Astrocyte of the spinal cord (primary cell): Measurements from ENCODE around the gene S100A7A.

Experiments
- DNase-seq: peaks from one replicate; pipeline ENCODE4 v3.0.0; 2011; ENCODE audit warnings: low read depth, low spot score
- H3K4me3 ChIP-seq: 2 replicates; pipeline ENCODE4 v1.5.1; 2011; ENCODE audit warnings: low read depth, mild to moderate bottlenecking, low read length, moderate library complexity
- in situ Hi-C: cut with HindIII; loops from 2 replicates; pipeline ENCODE4 v1.10.0; 2017; ENCODE audit warnings: low sequenced_read_pairs
- TF ChIP-seq, protein P1 (sequence below): IDR thresholded peaks from 2 replicates; pipeline ENCODE4 v1.5.1; 2012; ENCODE audit warnings: low read depth, mild to moderate bottlenecking, low read length, inconsistent platforms

Gene S100A7A

DNA sequence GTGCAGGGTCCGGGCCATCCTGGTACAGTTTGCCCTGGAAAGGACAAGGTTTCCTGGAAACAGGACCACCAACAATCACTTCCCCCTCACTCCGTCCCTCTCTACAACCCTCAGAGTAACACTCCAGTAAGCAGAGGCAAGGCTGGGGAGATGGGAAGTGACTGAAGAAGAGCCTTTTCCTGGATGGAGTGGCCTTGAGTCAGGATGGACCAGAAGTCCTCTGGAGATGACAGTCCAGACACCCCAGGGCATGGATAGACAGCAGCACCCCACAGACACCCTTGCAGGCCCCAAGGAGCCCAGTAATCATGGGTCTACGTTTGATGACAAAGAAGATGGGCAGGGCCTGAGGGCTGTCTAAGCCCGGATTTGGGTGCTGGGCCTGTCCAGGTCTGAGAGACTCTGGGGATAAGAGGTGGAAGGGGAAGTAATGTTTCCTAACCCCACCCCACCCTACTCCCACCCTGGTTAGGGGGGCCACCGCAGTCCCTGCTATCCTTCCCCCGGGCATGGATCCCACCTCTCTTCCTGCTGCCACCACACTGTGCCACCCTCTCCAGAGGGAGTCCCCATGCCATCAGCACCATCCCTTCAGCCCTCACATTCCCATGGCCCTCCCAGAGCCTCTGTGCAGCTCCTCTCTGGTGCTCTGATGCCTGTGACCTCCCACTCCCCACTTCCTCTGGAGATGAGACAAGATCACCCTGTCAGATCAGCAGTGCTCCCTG lies 18.2 kb upstream of the S100A7A start:
- no peak for DNase-seq
- TF ChIP-seq, protein P1, sequence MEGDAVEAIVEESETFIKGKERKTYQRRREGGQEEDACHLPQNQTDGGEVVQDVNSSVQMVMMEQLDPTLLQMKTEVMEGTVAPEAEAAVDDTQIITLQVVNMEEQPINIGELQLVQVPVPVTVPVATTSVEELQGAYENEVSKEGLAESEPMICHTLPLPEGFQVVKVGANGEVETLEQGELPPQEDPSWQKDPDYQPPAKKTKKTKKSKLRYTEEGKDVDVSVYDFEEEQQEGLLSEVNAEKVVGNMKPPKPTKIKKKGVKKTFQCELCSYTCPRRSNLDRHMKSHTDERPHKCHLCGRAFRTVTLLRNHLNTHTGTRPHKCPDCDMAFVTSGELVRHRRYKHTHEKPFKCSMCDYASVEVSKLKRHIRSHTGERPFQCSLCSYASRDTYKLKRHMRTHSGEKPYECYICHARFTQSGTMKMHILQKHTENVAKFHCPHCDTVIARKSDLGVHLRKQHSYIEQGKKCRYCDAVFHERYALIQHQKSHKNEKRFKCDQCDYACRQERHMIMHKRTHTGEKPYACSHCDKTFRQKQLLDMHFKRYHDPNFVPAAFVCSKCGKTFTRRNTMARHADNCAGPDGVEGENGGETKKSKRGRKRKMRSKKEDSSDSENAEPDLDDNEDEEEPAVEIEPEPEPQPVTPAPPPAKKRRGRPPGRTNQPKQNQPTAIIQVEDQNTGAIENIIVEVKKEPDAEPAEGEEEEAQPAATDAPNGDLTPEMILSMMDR: no peak
- no peak overlapping the region for H3K4me3 ChIP-seq
- in situ Hi-C loops: no loop called here

DNA sequence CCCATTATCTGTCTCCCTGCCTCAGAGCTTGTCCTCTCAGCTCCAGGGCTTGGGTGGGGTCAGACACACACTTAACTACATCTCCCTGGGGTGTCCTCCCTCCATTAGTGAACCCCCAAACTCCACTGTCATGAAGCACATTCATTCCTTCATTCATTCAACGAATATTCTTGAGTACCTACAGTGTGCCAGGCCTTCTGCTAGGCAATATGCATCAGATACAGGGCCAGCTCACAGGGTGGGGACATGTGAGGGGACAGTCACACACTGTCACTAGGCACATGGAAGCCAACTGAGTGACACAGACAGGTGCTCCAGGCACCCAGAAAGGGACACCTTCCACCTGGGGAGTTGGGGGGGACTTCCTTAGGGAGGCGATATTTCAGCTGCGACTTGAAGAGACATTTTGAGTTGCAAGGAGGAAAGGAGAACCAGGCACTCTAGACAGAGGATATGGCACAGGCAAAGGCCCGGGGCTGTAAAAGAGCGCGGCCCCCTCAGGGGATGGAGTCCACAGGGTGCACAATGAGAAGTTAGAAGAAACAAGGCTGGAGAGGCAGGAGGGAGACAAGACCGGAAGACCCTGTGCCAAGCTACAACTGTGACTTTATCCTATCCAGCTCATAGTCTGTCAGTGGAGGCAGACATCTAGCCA lies 16.8 kb upstream of the S100A7A start:
- H3K4me3 ChIP-seq: no peak overlapping the region
- TF ChIP-seq, protein P1: no peak
- no peak for DNase-seq

DNA sequence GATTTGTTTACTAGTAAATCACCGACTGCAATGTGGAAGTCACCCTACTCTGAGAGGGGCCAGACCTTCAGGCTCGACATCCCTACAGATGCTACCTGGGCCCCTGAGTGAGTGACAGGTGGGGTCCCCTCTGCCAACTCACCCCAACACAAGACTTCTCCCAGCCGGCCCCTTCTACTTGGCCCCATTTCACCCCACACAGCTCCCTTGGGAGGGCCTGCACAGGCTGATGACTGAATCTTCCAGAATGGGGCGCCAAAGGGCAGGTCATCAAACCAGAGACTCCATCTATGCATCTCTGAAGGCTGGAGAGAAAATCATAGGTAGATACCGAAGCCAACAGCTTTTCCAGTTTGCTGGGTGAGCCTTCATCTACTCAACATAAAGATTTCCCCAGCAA lies 16.1 kb upstream of the S100A7A start:
- TF ChIP-seq, protein P1: no peak
- no peak overlapping the region for H3K4me3 ChIP-seq
- in situ Hi-C loops: no loop called here
- no peak for DNase-seq

More for the DNA sequence above, 16.8 kb upstream of the S100A7A start:
- in situ Hi-C loops: no loop called here

DNA sequence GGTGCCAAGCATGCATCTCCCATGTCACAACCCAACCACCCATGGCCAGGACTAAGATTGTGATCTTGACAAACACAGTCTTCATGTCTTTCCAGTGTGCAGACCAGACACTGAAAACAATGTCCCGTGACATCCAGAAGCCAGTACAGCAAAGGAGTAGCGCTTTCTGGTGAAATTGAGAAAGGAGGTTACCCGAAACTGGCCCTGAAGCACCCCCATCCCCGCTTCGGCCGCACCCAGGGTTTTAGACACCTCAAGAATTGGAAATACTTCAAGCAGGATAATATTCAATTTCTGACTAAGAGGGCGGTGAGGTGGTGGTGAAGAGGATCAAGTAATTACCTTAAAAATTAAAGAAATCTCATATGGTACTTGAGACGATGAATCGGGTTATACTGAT lies 14.9 kb upstream of the S100A7A start:
- TF ChIP-seq, protein P1: no peak

DNA sequence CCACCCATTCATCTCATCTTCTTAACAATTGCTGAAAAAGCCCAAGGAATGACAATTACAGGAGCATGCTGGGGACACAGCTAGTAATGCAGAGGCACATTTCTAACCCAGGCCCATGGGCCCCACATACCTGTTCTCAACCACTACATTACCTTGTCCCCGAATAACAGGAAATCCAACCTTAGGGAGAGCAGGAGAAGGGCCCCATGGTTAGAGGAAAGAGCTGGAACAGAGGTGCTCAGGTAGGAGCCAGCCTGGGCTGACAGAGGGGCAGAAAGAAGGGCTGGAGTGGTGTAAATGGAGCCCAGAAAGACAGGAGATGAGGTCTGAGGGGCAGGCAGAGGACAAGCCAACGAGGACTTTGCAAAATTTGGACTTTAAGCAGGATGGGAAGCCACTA lies 14.1 kb upstream of the S100A7A start:
- no peak overlapping the region for H3K4me3 ChIP-seq
- TF ChIP-seq, protein P1: no peak
- in situ Hi-C loops: no loop called here
- no peak for DNase-seq

More for the DNA sequence above, 14.9 kb upstream of the S100A7A start:
- H3K4me3 ChIP-seq: no peak overlapping the region
- in situ Hi-C loops: no loop called here
- no peak for DNase-seq

DNA sequence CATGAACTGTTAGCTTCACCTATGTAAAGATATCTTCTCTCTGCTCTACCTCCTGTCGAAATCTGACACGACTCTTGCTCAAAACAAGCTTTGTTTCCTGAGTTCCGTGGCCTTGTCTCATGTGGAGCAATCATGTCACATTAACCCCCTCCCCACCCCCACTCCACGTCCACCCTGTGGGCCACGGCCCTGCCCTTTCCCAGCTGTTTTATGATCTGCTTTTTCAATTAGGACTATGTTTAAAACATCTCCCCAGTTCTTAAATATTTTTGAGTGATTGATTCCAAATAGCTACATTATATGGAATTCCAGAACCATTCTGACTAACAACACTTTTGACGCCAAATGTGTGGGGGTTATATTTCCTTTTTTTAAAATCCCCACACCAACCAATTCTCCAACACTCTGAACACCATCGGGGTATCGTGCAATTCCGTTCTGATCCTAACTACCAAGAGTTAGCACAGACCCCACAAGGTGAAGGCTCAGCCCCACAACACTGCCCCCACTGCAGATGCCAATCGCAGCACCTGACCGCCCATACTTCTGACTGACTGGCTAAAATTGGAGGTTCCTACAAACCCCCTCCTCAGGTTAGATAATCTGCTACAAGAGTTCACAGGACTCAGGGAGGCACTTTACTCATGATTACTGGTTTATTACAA lies 12.8 kb upstream of the S100A7A start:
- H3K4me3 ChIP-seq: no peak overlapping the region
- no peak for DNase-seq
- in situ Hi-C loops: no loop called here
- TF ChIP-seq, protein P1: no peak
